Fibroblast of lung (primary cell): ENCODE measurements around the gene ACSF2. TPM values are rescaled to one million over a fixed set of nuclear protein-coding genes. Genes with fewer than 3 reads are reported as not detected.
"Not testable (repeated sequence)": the region's sequence is repeated elsewhere in the genome, so short reads cannot be mapped to it uniquely, and the experiment has no call there.

Experiments used
- DNase-seq, 2 donors: peaks; one replicate each; pipeline versions ENCODE4 v3.0.0 to v3.0.0-alpha.2; 2010; ENCODE audit warnings: low read depth in 2 of 2
- H2AFZ ChIP-seq: 2 replicates; pipeline ENCODE4 v1.5.1; 2012; ENCODE audit warnings: low read length, control low read depth, inconsistent platforms
- H3K27ac ChIP-seq: 2 replicates; pipeline ENCODE4 v1.5.1; 2011; ENCODE audit warnings: low read length, control low read depth; ENCODE audit not compliant: insufficient read depth
- H3K27me3 ChIP-seq: 2 replicates; pipeline ENCODE4 v1.5.1; 2011; ENCODE audit warnings: mild to moderate bottlenecking, low read length; ENCODE audit not compliant: control insufficient read depth, insufficient read depth
- H3K36me3 ChIP-seq: 2 replicates; pipeline ENCODE4 v1.5.1; 2011; ENCODE audit warnings: low read length; ENCODE audit not compliant: control insufficient read depth, insufficient read depth
- H3K4me1 ChIP-seq: 2 replicates; pipeline ENCODE4 v1.5.1; 2011; ENCODE audit warnings: low read length; ENCODE audit not compliant: control insufficient read depth, insufficient read depth; ENCODE audit errors: extremely low read depth
- H3K4me2 ChIP-seq: 2 replicates; pipeline ENCODE4 v1.5.1; 2011; ENCODE audit warnings: low read length, control low read depth; ENCODE audit not compliant: insufficient read depth; ENCODE audit errors: extremely low read depth
- H3K4me3 ChIP-seq, 4 experiments: fragments of 200-600 bp in 1 of 4; sonication (generic) in 1 of 4; replicated peaks in 1 of 4; 2 replicates each; pipeline ENCODE4 v1.5.1; 2011 to 2016; ENCODE audit warnings: low read length in 4 of 4, low read depth in 3 of 4, mild to moderate bottlenecking in 3 of 4, control low read depth in 2 of 4, inconsistent platforms in 1 of 4, mixed read lengths in 1 of 4; ENCODE audit not compliant: insufficient read depth in 1 of 4; ENCODE audit errors: control extremely low read depth in 1 of 4
- H3K79me2 ChIP-seq: 2 replicates; pipeline ENCODE4 v1.5.1; 2012; ENCODE audit warnings: mild to moderate bottlenecking, low read length, inconsistent platforms; ENCODE audit not compliant: control insufficient read depth, insufficient read depth
- H3K9ac ChIP-seq: 2 replicates; pipeline ENCODE4 v1.5.1; 2011; ENCODE audit warnings: mild to moderate bottlenecking, low read length, control low read depth; ENCODE audit not compliant: insufficient read depth
- H3K9me3 ChIP-seq: 2 replicates; pipeline ENCODE4 v1.5.1; 2012; ENCODE audit warnings: low read depth, low read length; ENCODE audit not compliant: control insufficient read depth, insufficient read depth
- H4K20me1 ChIP-seq: 2 replicates; pipeline ENCODE4 v1.5.1; 2011; ENCODE audit warnings: low read length; ENCODE audit not compliant: control insufficient read depth, insufficient read depth; ENCODE audit errors: extremely low read depth
- CTCF ChIP-seq, 2 donors: IDR thresholded peaks in 1 of 2; conservative IDR thresholded peaks in 1 of 2; 1 replicate in 1 of 2; 2 replicates in 1 of 2; pipeline ENCODE4 v1.5.1; 2011 to 2012; ENCODE audit warnings: low read length in 2 of 2, control low read depth in 1 of 2, inconsistent platforms in 1 of 2, low read depth in 1 of 2, mild to moderate bottlenecking in 1 of 2
- EZH2 ChIP-seq: IDR thresholded peaks from 2 replicates; pipeline ENCODE4 v1.5.1; 2012; ENCODE audit warnings: low read length, control low read depth, mild to moderate bottlenecking; ENCODE audit errors: missing control alignments
- polyA plus RNA-seq, 2 donors: library from polyadenylated mRNA; depleted of rRNA in 1 of 2; stranded (reverse) in 1 of 2; unstranded in 1 of 2; fragments of >200 nt; gene quantifications; 2 replicates each; pipeline ENCODE4 v1.2.1, GENCODE V29; 2011 to 2012; ENCODE audit warnings: missing spikeins in 1 of 2
- total RNA-seq: library from RNA; depleted of rRNA; stranded (reverse); fragments of >200 nt; gene quantifications from 2 replicates; pipeline ENCODE4 v1.2.1, GENCODE V29; 2014

The ACSF2 gene
- total and polyA plus RNA-seq, 2 donors (not counting 1 experiment from before 2014, with no cell fraction given) = 16.5 to 23.6 TPM

DNA sequence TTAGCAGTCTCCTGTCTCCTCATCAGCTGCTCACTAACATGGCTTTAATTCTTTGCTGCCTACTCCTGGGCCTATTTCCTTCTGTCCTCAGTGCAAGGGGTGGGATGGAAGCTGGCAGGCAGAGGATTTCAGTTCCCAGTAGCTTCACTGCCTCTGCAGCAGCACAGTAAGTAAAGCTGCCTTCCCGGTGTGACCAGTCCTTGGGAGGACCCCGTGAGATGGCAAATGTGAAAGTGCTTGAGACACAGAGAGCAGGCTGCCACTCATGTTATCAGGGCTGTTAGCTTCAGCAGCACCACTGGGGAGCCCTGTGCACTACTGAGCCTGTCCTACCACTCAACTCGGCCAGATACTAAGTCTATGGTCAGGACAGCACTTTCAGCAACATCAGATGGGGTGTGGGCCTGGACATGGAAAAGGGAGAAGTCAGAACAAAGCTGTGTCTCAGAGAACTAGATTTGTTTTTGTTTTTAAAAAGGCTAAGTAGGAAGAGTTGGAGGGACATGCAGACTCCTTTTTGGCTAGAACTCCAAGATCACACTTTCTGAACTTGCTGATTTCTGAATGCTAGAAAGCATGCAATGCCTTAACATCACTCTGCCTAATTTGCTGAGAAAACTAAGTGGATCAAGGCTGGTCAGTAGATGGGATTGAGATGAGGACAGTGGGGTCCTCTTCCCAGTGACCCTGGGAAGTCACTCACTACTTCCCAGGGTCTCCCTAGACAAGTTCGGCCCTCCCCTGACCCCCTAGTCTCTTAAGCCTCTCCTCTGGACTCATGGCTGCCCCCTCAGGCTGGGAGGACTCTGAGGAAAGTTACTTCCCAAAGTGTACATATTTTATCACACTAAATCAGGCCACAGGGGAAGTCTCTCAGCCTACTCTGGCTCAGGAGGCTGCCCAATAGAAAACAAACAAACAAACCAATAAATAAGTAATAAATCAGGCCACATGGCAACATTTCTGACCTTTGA, 1.1 kb downstream of the ACSF2 start:
- TF ChIP-seq CTCF (conservative IDR thresholded peaks at IDR 0.05 in 1 of 2, IDR thresholded peaks at IDR 0.05 in 1 of 2; ENCODE audit: low read depth in 1 of 2, low read length in 2 of 2) (peak; percentile 18 to 19), EZH2 (no peak)
- Histone ChIP-seq H3K4me3 (peak overlapping the region; percentile 62 to 80 (median 68)), H4K20me1 (no peaks in the 10 kb centered on the region), H3K9ac (no peak overlapping the region), H3K4me2 (peak overlapping the region; percentile 89), H2AFZ (peak overlapping the region; percentile 33), H3K27me3 (no peaks in the 10 kb centered on the region), H3K79me2 (no peaks in the 10 kb centered on the region), H3K4me1 (peaks cover 12% of the 10 kb centered on the region), H3K27ac (peak overlapping the region; percentile 22), H3K9me3 (no peaks in the 10 kb centered on the region), H3K36me3 (no peaks in the 10 kb centered on the region)
- DNase-seq = peak; percentile 17 to 35

GRCh38 chr17:50428126-50428525, 2.1 kb downstream of the ACSF2 start:
- H3K27me3 ChIP-seq, H4K20me1 ChIP-seq, H3K27ac ChIP-seq, H3K4me3 ChIP-seq, H3K4me2 ChIP-seq, H3K9me3 ChIP-seq, H3K9ac ChIP-seq, DNase-seq, H3K36me3 ChIP-seq, H3K79me2 ChIP-seq, H2AFZ ChIP-seq: not testable (repeated sequence)
- H3K4me1 ChIP-seq = peaks cover 12% of the 10 kb centered on the region

DNA sequence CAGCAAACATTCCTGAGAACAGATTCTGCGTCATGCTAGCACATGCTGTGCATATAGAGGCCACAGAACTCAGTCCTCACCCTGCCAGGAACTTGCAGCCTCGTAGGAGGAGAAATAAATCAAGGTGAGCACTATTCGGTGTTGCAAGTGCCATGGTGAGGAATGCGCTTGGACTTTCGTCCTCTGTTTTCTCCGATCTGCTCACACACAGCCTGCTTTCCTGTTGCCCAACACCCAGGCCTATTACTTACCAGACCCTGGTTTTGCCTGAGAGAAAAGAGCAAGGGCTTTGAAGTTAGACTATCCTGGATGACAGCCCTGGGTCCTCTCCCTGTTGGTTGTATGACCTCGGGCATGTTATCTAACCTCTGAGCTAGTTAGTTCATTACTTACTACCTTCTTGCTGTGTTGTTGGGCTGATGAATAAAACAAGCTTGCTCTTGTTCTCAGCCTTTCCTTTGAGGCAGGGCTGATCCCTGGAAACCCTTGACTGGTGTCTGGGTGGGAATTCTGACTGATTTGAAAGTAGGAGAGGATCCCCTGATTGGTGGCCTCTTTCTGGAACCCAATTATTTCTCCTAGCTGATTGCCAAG, 2.9 kb downstream of the ACSF2 start:
- Histone ChIP-seq H3K27me3 (no peaks in the 10 kb centered on the region), H4K20me1 (no peaks in the 10 kb centered on the region), H3K79me2 (no peaks in the 10 kb centered on the region), H3K27ac (no peak overlapping the region), H3K4me3 (no peak overlapping the region), H2AFZ (no peak overlapping the region), H3K4me2 (no peak overlapping the region), H3K36me3 (no peaks in the 10 kb centered on the region), H3K9ac (no peak overlapping the region), H3K9me3 (no peaks in the 10 kb centered on the region), H3K4me1 (peaks cover 12% of the 10 kb centered on the region)
- TF ChIP-seq CTCF (conservative IDR thresholded peaks at IDR 0.05 in 1 of 2, IDR thresholded peaks at IDR 0.05 in 1 of 2; ENCODE audit: low read depth in 1 of 2, low read length in 2 of 2) = no peak
- no peak for TF ChIP-seq EZH2
- DNase-seq = no peak
